ENCODE data around the gene COL6A1. TPM values are rescaled to one million over a fixed set of nuclear protein-coding genes. Genes with fewer than 3 reads are reported as not detected.

COL6A1 gene
- total RNA-seq, 1 donor from 2014 or later, result 154 TPM

- Histone ChIP-seq H3K36me3 (no peaks in the 10 kb centered on the region), H3K4me1 (peaks cover 51% of the 10 kb centered on the region), H3K9me3 (replicated peaks) (no peaks in the 10 kb centered on the region), H3K27me3 (ENCODE audit: low read depth) (peaks cover 14% of the 10 kb centered on the region), H3K27ac (replicated peaks) (peak overlapping the region; percentile 81), H3K4me3 (no peak overlapping the region)
- no peak for TF ChIP-seq CTCF (IDR thresholded peaks at IDR 0.05; ENCODE audit: borderline replicate concordance)
- intact Hi-C loops (cut with micrococcal nuclease), result no loop called here
- DNase-seq, result no peak
Measured at GRCh38 chr21:45952974-45953373, 28.6 kb upstream of the COL6A1 start.

GRCh38 chr21:45954261-45954660, 27.3 kb upstream of the COL6A1 start:
- intact Hi-C loops (cut with micrococcal nuclease), result no loop called here

GRCh38 chr21:45954921-45955320, 26.6 kb upstream of the COL6A1 start:
- Histone ChIP-seq H3K36me3 (no peaks in the 10 kb centered on the region), H3K9me3 (replicated peaks) (no peaks in the 10 kb centered on the region), H3K27ac (replicated peaks) (peak overlapping the region; percentile 81), H3K4me1 (peaks cover 60% of the 10 kb centered on the region), H3K4me3 (no peak overlapping the region), H3K27me3 (ENCODE audit: low read depth) (peaks cover 9% of the 10 kb centered on the region)
- TF ChIP-seq CTCF (IDR thresholded peaks at IDR 0.05; ENCODE audit: borderline replicate concordance), result no peak
- intact Hi-C loops (cut with micrococcal nuclease), result no loop called here
- DNase-seq, result no peak

More at GRCh38 chr21:45954261-45954660, 27.3 kb upstream of the COL6A1 start:
- Histone ChIP-seq H3K4me3 (no peak overlapping the region), H3K4me1 (peaks cover 55% of the 10 kb centered on the region), H3K27ac (replicated peaks) (peak overlapping the region; percentile 81), H3K27me3 (ENCODE audit: low read depth) (peaks cover 14% of the 10 kb centered on the region), H3K9me3 (replicated peaks) (no peaks in the 10 kb centered on the region), H3K36me3 (no peaks in the 10 kb centered on the region)
- peak; percentile 41 for TF ChIP-seq CTCF (IDR thresholded peaks at IDR 0.05; ENCODE audit: borderline replicate concordance)
- DNase-seq, result no peak

GRCh38 chr21:45957551-45957950, 24.0 kb upstream of the COL6A1 start:
- H3K36me3 ChIP-seq, result no peaks in the 10 kb centered on the region
- no peak for TF ChIP-seq CTCF (IDR thresholded peaks at IDR 0.05; ENCODE audit: borderline replicate concordance)
- intact Hi-C loops (cut with micrococcal nuclease), result no loop called here
- DNase-seq, result no peak
- H3K27ac ChIP-seq (replicated peaks), result peak overlapping the region; percentile 74
- no peaks in the 10 kb centered on the region for H3K9me3 ChIP-seq (replicated peaks)
- H3K27me3 ChIP-seq (ENCODE audit: low read depth), result no peaks in the 10 kb centered on the region
- no peak overlapping the region for H3K4me3 ChIP-seq
- H3K4me1 ChIP-seq, result peaks cover 50% of the 10 kb centered on the region

- Histone ChIP-seq H3K36me3 (no peaks in the 10 kb centered on the region), H3K27ac (replicated peaks) (peak overlapping the region; percentile 74), H3K27me3 (ENCODE audit: low read depth) (no peaks in the 10 kb centered on the region), H3K4me1 (peaks cover 47% of the 10 kb centered on the region), H3K4me3 (peak overlapping the region; percentile 7), H3K9me3 (replicated peaks) (no peaks in the 10 kb centered on the region)
- intact Hi-C loops (cut with micrococcal nuclease), result no loop called here
- DNase-seq, result peak; percentile 49
- no peak for TF ChIP-seq CTCF (IDR thresholded peaks at IDR 0.05; ENCODE audit: borderline replicate concordance)
Measured at GRCh38 chr21:45957981-45958600, 23.5 kb upstream of the COL6A1 start.

All from left ventricle myocardium inferior (tissue), 1 donor.